Posterior vena cava (tissue), 2 donors: Measurements from ENCODE around the gene C3orf22. TPM values are rescaled to one million over a fixed set of nuclear protein-coding genes. Genes with fewer than 3 reads are reported as not detected.

ENCODE experiments used
- DNase-seq: peaks from one replicate; pipeline ENCODE4 v3.0.0-alpha.2; 2020; ENCODE audit warnings: low spot score
- intact Hi-C, 2 donors: fragments of 100-400 bp; cut with DNase I; formaldehyde crosslinking; loops; one replicate each; pipeline versions ENCODE4 v1.14.1 to v1.14.2; 2022 to 2023
- total RNA-seq, 2 donors: library from RNA; stranded (reverse); fragmentation: NEBNext Ultra II Directional; extraction: Animal tissue kit (Norgen Biotek cat#: 25700); gene quantifications; one replicate each; pipeline ENCODE4 v1.2.1, GENCODE V29; 2021
- donor health status: DM: yes; HTN: yes; CAD: no.
- donor health status: DM: yes; HTN: yes; CAD: no.

C3orf22 gene
- total RNA-seq, 2 donors from 2014 or later, result not detected

DNA sequence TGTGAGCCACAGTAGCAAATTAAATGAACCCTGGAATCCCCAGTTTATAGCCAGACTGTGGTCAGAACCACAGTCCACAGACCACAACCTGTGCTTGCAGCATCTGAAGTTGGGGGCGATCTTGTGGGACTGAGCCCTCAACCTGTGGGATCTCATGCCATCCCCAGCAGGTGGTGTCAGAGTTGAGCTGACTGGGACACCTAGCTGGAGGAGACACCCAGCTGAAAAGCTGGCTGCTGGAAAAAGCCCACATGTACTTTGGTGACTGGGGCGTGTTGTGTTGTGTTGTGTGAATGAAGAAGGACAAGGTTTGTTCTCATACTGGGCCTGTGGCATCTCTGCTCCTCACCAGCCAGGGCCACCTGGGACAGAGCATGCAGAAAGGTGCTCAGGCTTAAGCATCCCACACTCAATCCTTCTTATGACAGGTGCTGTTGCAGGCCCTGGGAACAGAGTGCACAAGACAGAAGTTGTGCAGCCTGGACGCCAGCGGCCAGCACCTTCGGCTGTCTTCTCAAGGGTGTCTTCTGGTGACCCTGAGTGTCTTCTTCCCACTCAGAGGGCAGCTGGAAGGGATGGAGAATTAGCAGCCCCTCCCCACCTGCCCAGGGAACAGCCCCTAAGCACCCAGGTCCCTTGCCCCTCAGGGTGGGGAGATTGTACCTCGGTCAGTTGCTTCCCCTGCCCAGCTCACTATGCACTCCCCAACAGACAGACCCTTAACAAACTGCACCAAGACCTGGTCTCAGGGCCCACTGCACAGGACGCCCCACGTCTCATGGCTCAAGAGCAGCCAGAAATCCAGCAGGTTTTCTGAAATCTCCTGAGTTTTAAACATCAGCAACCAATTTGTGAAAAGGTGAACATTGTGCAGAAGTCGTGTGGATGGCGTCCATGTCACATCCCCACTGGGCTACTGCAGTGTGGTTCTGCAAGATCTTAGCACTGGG, 39.0 kb downstream of the C3orf22 start:
- DNase-seq, result peak; percentile 47
- intact Hi-C loops, result loop anchor here in 1 of 2 donors (10.0 kb wide), 1 partner anchor 1015 kb away; no protein-coding TSS in a partner anchor

DNA sequence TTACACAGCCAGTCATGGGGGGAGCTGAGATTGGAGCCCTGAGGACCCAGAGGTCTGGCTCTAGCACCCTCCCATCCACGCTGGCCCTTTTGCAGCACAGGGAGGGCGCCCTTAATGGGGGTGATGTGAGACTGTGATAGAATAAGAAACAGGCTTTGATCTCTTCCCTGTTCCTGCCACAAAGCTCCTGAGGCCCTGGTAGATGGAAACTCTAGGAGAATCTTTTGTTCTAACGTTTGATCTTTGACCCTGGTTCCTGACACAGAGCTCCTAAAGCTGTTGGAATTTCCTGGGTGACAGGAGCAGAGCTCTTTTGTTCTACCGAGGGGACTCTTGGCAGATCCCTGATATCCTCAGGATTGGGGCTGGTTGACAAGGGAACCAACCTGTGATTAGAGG, 40.0 kb downstream of the C3orf22 start:
- peak; percentile 40 for DNase-seq
- intact Hi-C loops, result no loop called here

DNA sequence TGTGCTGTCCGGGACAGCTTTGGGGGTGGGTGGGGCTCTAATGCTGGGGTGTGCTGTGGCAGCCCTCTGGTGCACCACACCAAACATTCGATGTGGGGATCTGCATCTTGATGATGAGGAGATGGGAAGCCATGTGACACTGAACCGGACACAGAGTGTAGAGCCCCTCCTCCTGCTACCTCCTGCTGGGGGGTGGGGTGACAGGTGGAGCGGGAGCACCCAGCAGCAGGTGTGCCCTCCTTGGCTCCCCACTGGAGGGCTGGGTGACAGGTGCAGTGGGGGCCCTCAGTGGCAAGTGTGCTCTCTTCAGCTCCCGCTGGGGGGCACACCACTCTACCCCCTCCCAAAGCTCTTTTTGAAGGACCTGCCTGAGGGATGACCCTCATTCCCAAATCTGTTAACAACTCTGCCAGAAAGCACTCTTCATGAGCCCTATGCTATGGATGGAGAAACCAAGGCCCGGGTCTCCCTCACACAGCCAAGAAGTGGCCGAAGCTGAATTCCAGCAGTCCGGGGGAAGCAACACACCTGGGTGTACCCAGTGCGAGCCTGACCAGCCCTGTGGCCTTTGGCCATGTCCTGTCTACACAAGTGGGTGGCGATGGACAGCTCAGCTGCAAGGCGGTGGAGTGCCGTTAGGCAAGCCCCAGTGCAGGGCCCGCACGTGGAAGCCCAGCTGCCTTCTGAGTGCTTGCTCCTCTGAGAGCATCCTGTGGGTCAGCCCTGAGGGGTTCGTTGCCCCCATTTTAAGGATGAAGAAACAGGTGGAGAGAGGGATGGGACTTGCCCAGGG, 40.5 kb downstream of the C3orf22 start:
- DNase-seq, result peak; percentile 64
- intact Hi-C loops, result no loop called here

DNA sequence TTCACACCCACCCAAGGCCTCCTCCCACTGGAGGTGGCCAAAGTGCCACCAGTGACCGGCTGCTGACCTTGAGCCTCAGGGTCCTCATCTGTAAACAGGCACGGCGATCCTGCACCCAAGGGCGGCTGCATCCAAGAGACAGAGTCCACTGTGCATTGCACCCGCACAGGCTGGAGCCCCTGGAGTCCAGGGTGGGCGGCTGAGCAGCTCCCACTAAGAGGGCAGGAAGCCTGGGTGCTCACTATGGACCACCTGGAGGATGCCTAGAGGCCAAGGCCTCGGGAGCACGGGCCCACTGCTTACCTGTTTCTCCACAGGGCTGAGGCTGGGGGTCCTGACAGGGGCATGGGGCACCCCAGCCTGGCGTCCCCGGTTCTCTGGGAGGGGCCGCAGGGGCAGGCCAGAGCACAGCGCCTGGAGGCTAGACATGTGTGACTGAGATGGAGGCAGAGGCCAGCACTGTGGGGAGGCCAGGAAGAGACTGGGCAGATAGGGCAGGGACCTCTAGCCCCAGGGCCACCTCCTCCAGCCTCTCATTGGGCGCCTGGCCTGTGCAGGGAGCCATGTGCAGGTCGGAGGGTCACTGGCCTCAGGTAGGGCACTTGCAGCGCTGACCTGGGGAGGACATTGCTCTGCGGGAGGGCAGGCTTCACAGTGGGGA, 41.3 kb downstream of the C3orf22 start, which contains the start of gene UROC1:
UROC1 (minus strand) TSS at position 483 of the 661 bp plus-strand sequence; CDS start at position 429, 54 bp downstream.
- intact Hi-C loops, result no loop called here
- DNase-seq, result peak; percentile 77

DNA sequence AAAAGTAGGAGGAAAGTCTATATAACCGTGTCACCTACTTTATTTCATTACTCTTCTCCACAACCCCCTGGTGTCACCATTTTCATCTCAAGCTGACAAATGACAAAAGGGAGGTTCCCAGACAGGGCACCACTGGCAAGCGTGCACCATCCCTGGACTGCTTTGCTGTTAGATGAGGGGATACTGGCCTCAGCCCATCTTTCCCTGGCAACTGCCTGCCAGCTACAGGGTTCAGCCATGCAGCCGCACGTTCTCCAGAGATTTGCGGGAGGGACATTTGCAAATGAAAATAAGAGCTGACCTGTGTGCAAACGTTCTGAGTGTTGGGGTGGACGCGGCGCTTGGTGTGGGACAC, 41.8 kb downstream of the C3orf22 start:
- peak; percentile 73 for DNase-seq
- intact Hi-C loops, result no loop called here

DNA sequence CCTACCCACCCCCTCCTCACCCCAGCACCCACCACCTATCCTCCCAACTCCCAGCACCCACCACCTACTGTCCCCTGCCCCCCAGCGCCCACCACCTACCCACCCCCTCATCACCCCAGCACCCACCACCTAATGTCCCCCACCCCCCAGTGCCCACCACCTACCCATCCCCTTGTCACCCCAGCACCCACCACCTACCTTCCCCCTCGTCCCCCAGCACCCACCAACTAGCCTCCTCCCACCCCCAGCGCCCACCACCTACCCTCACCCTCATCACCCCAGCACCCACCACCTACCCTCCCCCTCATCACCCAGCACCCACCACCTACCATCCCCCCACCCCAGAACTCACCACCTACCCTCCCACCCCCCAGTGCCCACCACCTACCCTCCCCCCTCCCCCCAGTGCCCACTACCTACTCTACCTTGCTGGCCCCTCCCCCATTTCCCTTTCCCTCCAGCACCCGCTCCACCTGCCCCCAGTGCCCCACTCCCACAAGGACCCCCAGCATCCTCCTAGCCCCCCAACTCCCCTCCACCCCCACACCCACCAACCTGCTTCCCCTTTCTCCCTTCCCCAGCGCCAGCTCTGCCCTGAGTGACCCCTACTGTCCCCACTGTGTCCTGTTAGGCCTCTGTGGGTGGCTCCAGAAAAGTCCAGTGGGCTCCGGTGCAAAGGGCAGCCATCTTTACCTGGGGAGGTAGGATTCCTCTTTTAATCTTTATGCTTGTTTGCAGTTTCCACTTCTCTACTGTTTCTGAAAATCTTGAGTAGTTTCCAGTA, 42.4 kb downstream of the C3orf22 start:
- peak; percentile 41 for DNase-seq
- intact Hi-C loops, result no loop called here

DNA sequence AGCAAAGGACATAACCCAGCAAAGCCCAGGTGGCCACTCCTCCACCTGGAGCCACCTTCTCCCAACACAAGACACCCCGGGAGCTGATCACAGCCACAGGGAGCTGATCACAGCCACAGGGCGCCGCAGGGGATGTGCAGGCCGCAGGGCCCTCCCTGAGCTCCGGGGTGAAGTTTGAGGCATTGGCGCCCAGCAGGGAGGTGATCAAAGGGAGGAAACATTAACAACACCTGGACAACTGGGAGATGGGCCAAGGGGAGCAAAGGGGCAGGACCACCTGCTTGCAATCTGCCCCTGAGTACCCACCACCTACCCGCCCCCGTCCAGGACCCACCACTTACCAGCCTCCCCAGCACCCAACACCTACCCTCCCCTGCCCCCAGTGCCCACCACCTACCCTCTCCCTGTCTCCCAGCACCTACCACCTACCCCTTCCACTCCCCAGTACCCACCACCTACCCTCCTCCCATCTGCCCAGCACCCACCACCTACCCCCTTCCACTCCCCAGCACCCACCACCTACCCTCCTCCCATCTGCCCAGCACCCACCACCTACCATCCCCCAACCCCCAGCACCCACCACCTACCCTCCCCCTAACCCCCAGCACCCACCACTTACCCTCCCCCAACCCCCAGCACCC, 43.5 kb downstream of the C3orf22 start:
- intact Hi-C loops, result no loop called here
- DNase-seq, result peak; percentile 58

DNA sequence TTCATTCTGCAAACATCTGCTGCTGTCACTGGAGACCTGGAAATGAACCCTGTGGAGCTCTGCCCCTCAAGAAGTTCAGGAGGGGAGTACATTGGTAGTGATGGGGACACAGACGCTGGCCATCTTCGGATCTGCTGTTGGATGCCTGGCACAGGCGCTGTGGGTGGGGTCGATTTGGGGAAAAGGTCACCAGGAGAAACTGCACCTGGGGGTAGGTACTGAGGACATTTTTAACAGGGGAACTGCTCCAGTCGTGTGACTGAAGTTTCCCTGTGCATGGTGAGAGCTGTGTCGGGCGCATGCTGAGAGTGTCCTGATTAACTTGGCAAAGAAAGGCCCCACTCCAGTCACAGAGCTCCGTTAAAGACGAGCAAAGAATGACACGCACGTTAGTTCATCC, 44.6 kb downstream of the C3orf22 start:
- DNase-seq, result peak; percentile 41

DNA sequence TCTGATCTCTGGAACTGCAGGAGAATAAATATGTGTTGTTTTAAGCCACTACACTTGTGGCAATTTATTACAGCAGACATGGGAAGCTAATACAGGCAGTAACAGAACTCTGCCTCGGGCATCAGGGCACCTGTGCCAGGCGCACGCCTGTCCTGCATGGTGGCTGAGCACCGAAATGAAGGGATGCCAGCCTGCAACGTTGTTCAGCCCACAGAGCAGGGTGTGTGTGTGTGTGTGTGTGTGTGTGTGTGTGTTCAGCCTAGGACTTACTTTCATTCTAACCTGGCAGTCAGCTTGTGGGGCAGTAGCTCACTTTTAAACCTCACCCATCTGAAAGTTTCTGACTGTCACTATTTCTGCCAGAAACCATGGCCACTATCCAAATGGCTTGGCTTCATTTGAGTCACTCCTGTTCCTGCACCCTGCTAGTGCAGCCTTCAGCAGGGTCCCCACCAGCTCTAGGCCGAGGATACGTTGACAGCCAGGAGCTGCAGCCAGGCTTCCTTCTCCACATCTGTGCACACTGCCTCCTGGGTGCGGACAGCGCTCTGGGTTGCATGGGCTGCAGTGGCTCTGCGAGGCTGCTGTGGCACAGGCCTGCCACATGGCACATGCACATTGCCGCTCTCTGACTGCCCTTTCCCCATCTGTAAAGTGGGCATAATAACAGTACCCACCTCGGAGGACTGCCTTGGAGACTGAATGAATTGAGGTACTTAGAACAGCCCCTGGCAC, 45.6 kb downstream of the C3orf22 start:
- peak; percentile 50 for DNase-seq
- intact Hi-C loops, result no loop called here

More for the DNA sequence above, 44.6 kb downstream of the C3orf22 start:
- intact Hi-C loops, result no loop called here

DNA sequence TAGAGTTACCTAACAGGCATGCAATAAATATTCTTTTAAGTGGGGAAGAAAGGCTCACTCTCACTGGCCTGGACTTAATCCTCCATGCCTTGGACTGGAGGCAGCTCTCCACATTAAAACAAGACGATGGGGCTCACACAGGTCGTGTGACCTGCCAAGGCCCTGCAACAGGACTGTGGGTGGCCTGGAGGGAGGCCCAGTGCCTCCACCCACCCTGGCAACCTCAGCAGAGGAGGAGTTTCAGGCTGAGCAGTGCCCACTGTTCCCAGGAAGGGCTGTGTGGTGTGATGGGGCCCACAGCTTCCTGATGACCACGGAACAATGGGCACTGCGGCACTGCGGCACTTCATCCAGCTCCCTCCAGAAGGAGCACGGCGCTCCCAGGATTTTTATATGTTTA, 46.7 kb downstream of the C3orf22 start:
- intact Hi-C loops, result no loop called here
- peak; percentile 23 for DNase-seq

DNA sequence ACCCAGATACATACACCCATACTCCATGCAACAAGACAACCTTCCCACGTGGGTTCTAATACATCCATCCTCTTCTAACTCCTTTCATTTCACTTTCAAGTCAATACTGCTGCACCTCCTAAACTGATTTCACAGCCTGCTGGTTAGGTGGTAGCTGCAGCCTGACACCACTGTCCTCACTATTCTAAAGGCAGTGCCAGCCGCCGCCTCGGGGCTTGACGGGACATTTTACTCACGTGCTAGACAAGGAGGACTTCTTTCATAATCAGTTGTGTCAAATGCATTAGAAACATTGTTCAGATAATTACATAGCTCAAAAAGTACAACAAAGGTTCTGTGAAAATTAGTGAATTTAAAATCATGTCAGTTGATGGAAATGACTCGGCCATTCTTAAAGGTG, 47.4 kb downstream of the C3orf22 start:
- peak; percentile 28 for DNase-seq
- intact Hi-C loops, result no loop called here

DNA sequence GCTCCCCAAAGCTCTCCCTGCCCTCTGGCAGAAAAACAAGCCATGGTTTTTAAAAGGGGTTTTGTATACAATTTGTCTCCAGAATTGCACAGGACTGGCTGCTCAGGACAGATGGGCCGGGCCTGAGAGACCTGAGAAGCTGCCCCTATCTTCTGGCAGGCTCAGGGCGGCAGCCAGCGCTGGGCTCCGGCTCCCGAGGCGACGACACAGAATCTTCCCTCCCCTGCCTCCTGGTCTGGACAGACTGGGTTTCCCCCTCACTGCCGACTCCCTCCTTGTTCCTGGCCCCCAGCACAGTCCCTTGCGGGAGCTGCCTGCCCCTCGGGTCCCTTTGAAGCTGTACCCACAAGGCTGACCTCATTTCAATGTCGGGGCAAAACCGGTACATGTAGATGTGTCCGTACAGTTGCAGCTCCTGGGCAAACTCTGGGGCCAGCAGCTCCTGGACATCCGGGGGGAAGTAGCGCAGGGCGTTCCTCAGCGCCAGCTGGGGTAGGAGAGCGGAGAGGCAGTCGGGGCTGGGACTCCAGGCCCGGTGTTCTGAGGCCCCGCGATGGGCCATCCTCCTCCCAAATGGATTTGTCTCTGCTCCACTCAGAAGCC, 48.3 kb downstream of the C3orf22 start:
- peak; percentile 67 for DNase-seq

DNA sequence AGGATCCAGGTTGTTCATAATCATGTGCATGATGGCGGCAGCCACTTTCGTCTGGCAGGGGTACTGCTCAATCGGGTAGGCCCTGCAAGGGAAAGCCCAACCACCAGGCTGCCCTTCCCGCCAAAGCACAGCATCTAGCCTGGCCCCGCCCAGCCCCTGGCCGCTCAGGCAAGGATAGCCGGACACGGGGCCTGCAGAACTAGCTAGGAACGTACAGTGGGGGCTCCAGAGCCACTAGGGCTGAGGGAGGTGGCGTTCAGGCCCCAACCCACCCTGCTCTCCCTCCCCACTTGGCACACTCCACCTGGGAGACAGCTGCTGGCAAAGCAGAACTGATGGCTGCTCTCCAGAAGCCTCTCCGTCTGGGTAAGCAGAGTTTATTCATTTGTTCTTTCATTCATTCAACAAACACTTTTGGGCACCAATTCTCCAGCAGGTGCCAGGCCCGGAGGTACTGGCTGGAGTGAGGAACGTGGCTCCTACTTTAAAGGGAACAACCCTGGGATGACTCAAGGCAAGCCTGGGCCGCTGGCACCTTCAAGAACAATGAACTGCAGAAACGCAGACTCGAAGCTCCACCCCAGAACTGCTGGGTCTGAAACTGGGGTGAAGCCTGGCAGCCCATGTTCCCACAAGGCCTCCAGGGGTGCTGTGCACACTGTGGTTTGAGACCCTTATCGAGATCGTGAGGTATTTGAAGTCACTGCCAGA, 49.0 kb downstream of the C3orf22 start:
- peak; percentile 73 for DNase-seq
- intact Hi-C loops, result no loop called here

More for the DNA sequence above, 48.3 kb downstream of the C3orf22 start:
- intact Hi-C loops, result no loop called here

DNA sequence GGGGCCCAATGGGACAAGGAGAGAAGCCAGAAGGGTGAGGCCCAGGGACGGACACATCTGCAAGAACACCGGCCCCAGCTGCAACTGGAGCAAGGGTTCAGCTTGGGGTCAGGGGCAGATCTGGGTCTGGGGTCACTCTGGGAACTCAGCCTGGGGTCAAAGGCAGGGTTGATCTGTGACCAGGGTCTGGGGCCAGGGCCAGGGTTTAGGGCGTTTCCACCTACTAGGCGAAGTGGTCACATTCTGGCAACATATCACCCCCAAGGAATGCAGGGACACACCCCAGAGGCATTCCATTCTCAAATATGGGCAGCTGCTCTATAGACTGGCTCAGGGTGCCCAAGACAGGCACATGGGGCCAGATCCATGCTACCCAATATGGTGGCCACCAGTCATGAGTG, 50.2 kb downstream of the C3orf22 start:
- peak; percentile 69 for DNase-seq
- intact Hi-C loops, result no loop called here

DNA sequence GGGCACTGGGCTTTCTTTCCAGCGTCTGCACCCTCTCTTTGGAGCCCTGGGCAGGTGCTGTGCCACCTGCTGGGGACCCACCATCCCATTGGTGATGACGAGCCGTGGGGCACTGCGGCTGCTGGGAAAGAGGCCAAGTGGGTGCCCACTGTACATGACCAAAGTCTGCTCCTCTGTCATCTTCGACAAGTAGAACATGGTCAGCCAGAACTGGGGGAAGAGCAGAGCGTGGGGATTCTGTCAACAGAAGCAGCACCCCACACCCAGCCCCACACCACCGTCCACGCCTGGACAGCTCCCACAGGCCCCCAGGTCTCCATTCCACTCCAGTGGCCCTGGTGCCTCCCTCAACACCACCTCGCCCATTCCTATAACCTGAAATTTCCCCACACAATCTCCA, 50.8 kb downstream of the C3orf22 start:
- no peak for DNase-seq
- intact Hi-C loops, result no loop called here

DNA sequence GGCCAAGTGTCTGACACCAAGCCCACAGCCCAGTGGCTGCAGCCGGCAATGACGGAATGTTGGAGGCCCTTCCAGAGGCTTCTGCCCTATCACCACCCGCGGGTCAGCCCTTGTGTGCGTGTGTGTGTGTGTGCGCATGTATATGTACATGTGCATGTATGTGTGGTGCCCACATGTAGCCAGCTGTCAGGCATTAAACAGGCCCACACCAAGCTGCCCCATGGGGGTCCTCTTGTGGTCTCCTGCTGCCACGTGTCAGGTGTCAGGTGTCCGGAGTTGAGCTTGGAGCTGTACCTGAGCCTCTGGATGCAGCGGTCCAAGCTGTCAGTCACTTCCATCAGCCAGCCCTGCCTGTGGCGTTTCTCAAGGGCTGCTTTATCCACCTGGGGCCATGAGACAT, 55.0 kb downstream of the C3orf22 start:
- no peak for DNase-seq
- intact Hi-C loops, result no loop called here

DNA sequence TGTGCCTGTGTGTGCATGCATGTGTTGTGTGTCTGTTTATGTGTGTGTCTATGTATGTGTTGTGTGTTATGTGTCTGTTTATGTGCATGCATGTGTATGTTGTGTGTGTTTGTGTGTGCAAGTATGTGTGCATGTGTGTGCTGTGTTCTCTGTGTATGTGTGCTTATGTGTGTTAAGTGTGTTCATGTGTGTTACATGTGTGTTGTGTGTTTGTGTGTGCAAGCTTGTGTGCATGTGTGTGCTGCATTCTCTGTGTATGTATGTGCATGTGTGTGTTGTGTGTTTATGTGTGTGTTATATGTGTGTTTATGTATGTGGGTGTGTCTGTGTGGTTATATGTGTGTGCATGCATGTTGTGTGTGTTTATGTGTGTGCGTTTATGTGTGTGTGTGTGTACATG, 56.1 kb downstream of the C3orf22 start:
- no peak for DNase-seq
- intact Hi-C loops, result no loop called here
